IMR-90 (cell line): ENCODE data around the gene TSPAN17. TPM values are rescaled to one million over a fixed set of nuclear protein-coding genes. Genes with fewer than 3 reads are reported as not detected.
A peak's percentile ranks its signal among the peaks of the same experiment; 100 is the strongest.

ENCODE experiments used
- ATAC-seq: fragments of 200-7000 bp; cut with Tn5 transposase; 2 replicates; pipeline ENCODE4 v1.9.1; 2020; ENCODE audit warnings: low read depth, mild to moderate bottlenecking, moderate library complexity
- BruUV-seq: library from RNA; stranded (reverse); fragments of 400-500 nt; replicated peaks from 2 replicates; lab custom pipeline; 2021; lab: Mats Ljungman, UMichigan
- CTCF ChIA-PET: fragments of 300-600 bp; formaldehyde crosslinking; extraction: SDS; loops from one replicate; lab custom pipeline; 2021; ENCODE audit warnings: antibody characterized with exemption; lab: Yijun Ruan, JAX
- POLR2A ChIA-PET: fragments of 300-600 bp; sonication (Branson Sonifier 250); formaldehyde crosslinking; loops from one replicate; lab custom pipeline; 2022; ENCODE audit warnings: antibody characterized with exemption; ENCODE audit not compliant: unreplicated experiment; lab: Charles Lee
- DNase-seq: peaks from one replicate; pipeline ENCODE4 v3.0.0; 2013
- H2AFZ ChIP-seq: replicated peaks from 2 replicates; pipeline ENCODE3; 2013; ENCODE audit warnings: low read length, mild to moderate bottlenecking; ENCODE audit not compliant: poor library complexity
- H2AK5ac ChIP-seq: 2 replicates; pipeline ENCODE4 v1.6.1; 2013; ENCODE audit warnings: low read depth, low read length, inconsistent platforms
- H2AK9ac ChIP-seq: replicated peaks from 2 replicates; pipeline ENCODE3; 2013; ENCODE audit warnings: mild to moderate bottlenecking, low read depth, low read length, moderate library complexity; ENCODE audit not compliant: poor library complexity
- H2BK120ac ChIP-seq: 2 replicates; pipeline ENCODE4 v1.6.1; 2013; ENCODE audit warnings: low read depth, low read length, inconsistent platforms
- H2BK15ac ChIP-seq: 3 replicates; pipeline ENCODE4 v1.6.1; 2013; ENCODE audit warnings: low read depth, low read length, inconsistent platforms
- H2BK20ac ChIP-seq: 2 replicates; pipeline ENCODE4 v1.6.1; 2013; ENCODE audit warnings: low read depth, mild to moderate bottlenecking, inconsistent platforms, low read length, moderate library complexity
- H2BK5ac ChIP-seq: 2 replicates; pipeline ENCODE4 v1.6.1; 2013; ENCODE audit warnings: mild to moderate bottlenecking, low read depth, low read length, inconsistent platforms; ENCODE audit not compliant: poor library complexity, severe bottlenecking
- H3K14ac ChIP-seq: replicated peaks from 2 replicates; pipeline ENCODE4 v1.6.1; 2013; ENCODE audit warnings: low read depth, low read length, inconsistent platforms
- H3K18ac ChIP-seq: 2 replicates; pipeline ENCODE4 v1.6.1; 2013; ENCODE audit warnings: low read depth, low read length, control low read depth
- H3K23ac ChIP-seq: 2 replicates; pipeline ENCODE4 v1.6.1; 2013; ENCODE audit warnings: low read depth, low read length, inconsistent platforms
- H3K27ac ChIP-seq: 2 replicates; pipeline ENCODE4 v1.5.1; 2013; ENCODE audit warnings: mild to moderate bottlenecking, control low read depth, low read length; ENCODE audit not compliant: insufficient read depth
- H3K27me3 ChIP-seq: 2 replicates; pipeline ENCODE4 v1.6.1; 2013; ENCODE audit warnings: low read length; ENCODE audit not compliant: control insufficient read depth, insufficient read depth
- H3K36me3 ChIP-seq: 2 replicates; pipeline ENCODE4 v1.6.1; 2013; ENCODE audit warnings: low read length, mixed read lengths; ENCODE audit not compliant: control insufficient read depth, insufficient read depth
- H3K4ac ChIP-seq: 2 replicates; pipeline ENCODE4 v1.6.1; 2013; ENCODE audit warnings: low read depth, low read length, inconsistent platforms
- H3K4me1 ChIP-seq: 2 replicates; pipeline ENCODE4 v1.6.1; 2013; ENCODE audit warnings: low read length, mixed read lengths; ENCODE audit not compliant: control insufficient read depth, insufficient read depth
- H3K4me2 ChIP-seq: 2 replicates; pipeline ENCODE4 v1.6.1; 2013; ENCODE audit warnings: low read depth, mild to moderate bottlenecking, control low read depth, low read length, moderate library complexity
- H3K4me3 ChIP-seq: 2 replicates; pipeline ENCODE4 v1.5.1; 2013; ENCODE audit warnings: low read depth, mild to moderate bottlenecking, control low read depth, low read length, moderate library complexity; ENCODE audit not compliant: insufficient read depth
- H3K56ac ChIP-seq: 2 replicates; pipeline ENCODE4 v1.6.1; 2013; ENCODE audit warnings: low read length, inconsistent platforms; ENCODE audit not compliant: insufficient read depth; ENCODE audit errors: extremely low read depth
- H3K79me1 ChIP-seq, 2 experiments: 2 replicates each; pipeline ENCODE4 v1.6.1; 2013; ENCODE audit warnings: low read length in 2 of 2, inconsistent platforms in 1 of 2, low read depth in 1 of 2
- H3K9ac ChIP-seq: 2 replicates; pipeline ENCODE4 v1.6.1; 2013; ENCODE audit warnings: low read depth, low read length, control low read depth
- H3K9me1 ChIP-seq: 2 replicates; pipeline ENCODE4 v1.6.1; 2013; ENCODE audit warnings: low read length, inconsistent platforms; ENCODE audit not compliant: insufficient read depth
- H3K9me3 ChIP-seq: 2 replicates; pipeline ENCODE4 v1.6.1; 2013; ENCODE audit warnings: low read length; ENCODE audit not compliant: control insufficient read depth, insufficient read depth
- H4K20me1 ChIP-seq: 2 replicates; pipeline ENCODE4 v1.6.1; 2013; ENCODE audit warnings: low read length, inconsistent platforms; ENCODE audit not compliant: insufficient read depth
- H4K5ac ChIP-seq: 2 replicates; pipeline ENCODE4 v1.6.1; 2013; ENCODE audit warnings: mild to moderate bottlenecking, low read depth, low read length, control low read depth
- H4K8ac ChIP-seq, 2 experiments: 2 replicates each; pipeline ENCODE4 v1.6.1; 2013; ENCODE audit warnings: low read depth in 2 of 2, low read length in 2 of 2, control low read depth in 1 of 2, inconsistent platforms in 1 of 2
- H4K91ac ChIP-seq: 2 replicates; pipeline ENCODE4 v1.6.1; 2013; ENCODE audit warnings: low read depth, low read length, inconsistent platforms; ENCODE audit not compliant: insufficient read depth
- BHLHE40 ChIP-seq: fragments of 150-350 bp; IDR thresholded peaks from 2 replicates; pipeline ENCODE4 v1.6.1; 2016; ENCODE audit warnings: mild to moderate bottlenecking, low read depth, low read length
- CEBPB ChIP-seq: IDR thresholded peaks from 2 replicates; pipeline ENCODE4 v1.6.1; 2012; ENCODE audit warnings: low read depth, low read length, improper control_type of control experiment
- CHD1 ChIP-seq: IDR thresholded peaks from 2 replicates; pipeline ENCODE4 v1.6.1; 2012; ENCODE audit warnings: low read depth, low read length, improper control_type of control experiment
- CTCF ChIP-seq: conservative IDR thresholded peaks from 2 replicates; pipeline ENCODE4 v1.5.1; 2012; ENCODE audit warnings: mild to moderate bottlenecking, low read depth, low read length, improper control_type of control experiment
- MAFK ChIP-seq: IDR thresholded peaks from 2 replicates; pipeline ENCODE4 v1.6.1; 2012; ENCODE audit warnings: low read depth, low read length, improper control_type of control experiment
- MXI1 ChIP-seq: IDR thresholded peaks from 2 replicates; pipeline ENCODE4 v1.6.1; 2012; ENCODE audit warnings: low read depth, mild to moderate bottlenecking, low read length, moderate library complexity, borderline replicate concordance
- NFE2L2 ChIP-seq: fragments of 150-350 bp; IDR thresholded peaks from 2 replicates; pipeline ENCODE4 v1.6.1; 2016; ENCODE audit warnings: low read depth, mild to moderate bottlenecking, low read length
- RCOR1 ChIP-seq: IDR thresholded peaks from 2 replicates; pipeline ENCODE4 v1.6.1; 2012; ENCODE audit warnings: mild to moderate bottlenecking, low read length, improper control_type of control experiment; ENCODE audit not compliant: insufficient replicate concordance
- RFX5 ChIP-seq: IDR thresholded peaks from 2 replicates; pipeline ENCODE4 v1.8.0; 2012; ENCODE audit warnings: low read depth, mild to moderate bottlenecking, low read length, moderate library complexity
- SMC3 ChIP-seq: fragments of 150-350 bp; IDR thresholded peaks from 2 replicates; pipeline ENCODE4 v1.6.1; 2016; ENCODE audit warnings: low read depth, mild to moderate bottlenecking, antibody characterized with exemption, low read length, moderate library complexity
- USF2 ChIP-seq: fragments of 150-350 bp; IDR thresholded peaks from 2 replicates; pipeline ENCODE4 v1.6.1; 2017; ENCODE audit warnings: mild to moderate bottlenecking, antibody characterized with exemption, low read length, low read depth
- WGBS, 2 experiments: methylation state at CpG; one replicate each; pipeline versions ENCODE4 v1.1.5 to v1.1.7; 2013; ENCODE audit warnings: missing lambda C conversion rate in 2 of 2; ENCODE audit not compliant: insufficient read length in 1 of 2; ENCODE audit errors: extremely low coverage in 2 of 2; 5-methylcytosine and 5-hydroxymethylcytosine counted together
- dilution Hi-C: fragments of 300-500 bp; cut with HindIII; formaldehyde crosslinking; loops from one replicate; pipeline ENCODE4 v1.14.3; 2018; ENCODE audit warnings: low sequenced_read_pairs; ENCODE audit not compliant: unreplicated experiment
- in situ Hi-C: fragments of 300-500 bp; cut with MboI; formaldehyde crosslinking; loops from 3 replicates; pipeline ENCODE4 v1.14.3; 2019; ENCODE audit warnings: low sequenced_read_pairs, inconsistent platforms, mixed read lengths
- intact Hi-C: fragments of 100-400 bp; cut with micrococcal nuclease; formaldehyde crosslinking; loops from 2 replicates; pipeline ENCODE4 v1.10.0; 2022
- polyA plus RNA-seq, 3 experiments: library from polyadenylated mRNA; depleted of rRNA; stranded (reverse); fragments of >200 nt; gene quantifications; 2 replicates each; pipeline ENCODE4 v1.2.3, GENCODE V29; 2012; ENCODE audit warnings: low replicate concordance in 1 of 3
- total RNA-seq: library from RNA; depleted of rRNA; stranded (reverse); fragments of >200 nt; gene quantifications from 2 replicates; pipeline ENCODE4 v1.2.3, GENCODE V29; 2012

TSPAN17 gene
- total and polyA plus RNA-seq, 2 of the 4 experiments (the other 2 are of a cell fraction), result 34.2 to 41.6 TPM

GRCh38 chr5:176658007-176658599, 10.8 kb downstream of the TSPAN17 start (continued):
- TF ChIP-seq BHLHE40, result no peak

GRCh38 chr5:176658817-176659511, 11.7 kb downstream of the TSPAN17 start:
- Histone ChIP-seq H3K79me1 (peaks cover 0 to 2% of the 10 kb centered on the region in 2 experiments; a peak in 1 of 4 replicates), H2AK5ac (no peak overlapping the region), H2AFZ (no peak overlapping the region), H2BK5ac (no peak overlapping the region), H3K18ac (no peak overlapping the region), H4K8ac (no peak overlapping the region), H3K4me3 (no peak overlapping the region), H2BK20ac (no peak overlapping the region), H3K9me1 (peaks cover 3% of the 10 kb centered on the region; the same call in 1 of the 2 replicates), H4K20me1 (peaks cover 9% of the 10 kb centered on the region), H4K91ac (no peak overlapping the region), H2AK9ac (no peak overlapping the region), H3K56ac (no peak overlapping the region), H3K23ac (no peak overlapping the region), H3K27ac (no peak overlapping the region), H3K36me3 (peaks cover 4% of the 10 kb centered on the region; the same call in 1 of the 2 replicates), H2BK120ac (no peak overlapping the region), H2BK15ac (no peak overlapping the region), H4K5ac (no peak overlapping the region), H3K4ac (no peak overlapping the region), H3K14ac (no peak overlapping the region), H3K4me2 (no peak overlapping the region), H3K9me3 (no peaks in the 10 kb centered on the region), H3K27me3 (peaks cover 5% of the 10 kb centered on the region; the same call in 1 of the 2 replicates), H3K4me1 (no peaks in the 10 kb centered on the region), H3K9ac (no peak overlapping the region)
- dilution Hi-C loops (no loop called here), intact Hi-C loops (loop anchor here (1.0 kb wide), 2 partner anchors 85 to 453 kb away; no protein-coding TSS in a partner anchor), in situ Hi-C loops (no loop called here)
- CTCF ChIA-PET, result interaction anchor here (0.6 kb wide), 1 partner anchor 89 kb away, joined by 5 read pairs; no protein-coding TSS in a partner anchor
- BruUV-seq, result no TSS peak
- no CpG with 5 or more reads among the region's 11 CpGs for WGBS, 2 experiments
- peak; percentile 45 for DNase-seq
- ATAC-seq, result peak; percentile 16; the same call in 1 of the 2 replicates
- POLR2A ChIA-PET, result no interaction called here
- TF ChIP-seq CHD1 (no peak), CTCF (no peak), MXI1 (no peak), RCOR1 (no peak), BHLHE40 (no peak), USF2 (no peak), CEBPB (no peak), NFE2L2 (no peak), RFX5 (no peak), MAFK (no peak), SMC3 (no peak)
